Brain pericyte (primary cell): Measurements from ENCODE around the gene TBR1.

Source experiments
- DNase-seq: peaks from one replicate; pipeline ENCODE4 v3.0.0-alpha.2; 2012; ENCODE audit warnings: low read depth, low spot score

Gene TBR1

GRCh38 chr2:161415987-161416707, at the start of gene TBR1:
Gene TBR1, plus strand, starts transcription at chr2:161416297. Its CDS starts 114 bp downstream, at chr2:161416411.
- DNase-seq = no peak

DNA sequence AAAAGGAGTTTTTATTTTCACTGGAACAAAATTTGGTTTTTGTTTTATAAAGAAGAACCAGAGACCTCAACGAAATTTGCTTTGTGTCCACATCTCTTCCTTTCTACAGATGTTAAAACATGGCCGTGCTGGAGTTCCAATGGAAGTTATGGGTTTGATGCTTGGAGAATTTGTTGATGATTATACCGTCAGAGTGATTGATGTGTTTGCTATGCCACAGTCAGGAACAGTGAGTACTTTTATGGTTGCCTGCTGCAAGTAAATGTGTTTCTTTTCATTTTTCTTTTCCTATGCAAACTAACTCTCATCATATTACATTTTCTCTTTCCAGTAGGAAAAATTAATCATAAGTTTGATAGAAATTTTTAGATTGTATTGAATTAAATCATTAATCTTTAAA, 48.4 kb upstream of the TBR1 start:
- DNase-seq = no peak

- DNase-seq = no peak
Observed at GRCh38 chr2:161369311-161369710, 46.8 kb upstream of the TBR1 start.

GRCh38 chr2:161370981-161371380, 45.1 kb upstream of the TBR1 start:
- no peak for DNase-seq

DNA sequence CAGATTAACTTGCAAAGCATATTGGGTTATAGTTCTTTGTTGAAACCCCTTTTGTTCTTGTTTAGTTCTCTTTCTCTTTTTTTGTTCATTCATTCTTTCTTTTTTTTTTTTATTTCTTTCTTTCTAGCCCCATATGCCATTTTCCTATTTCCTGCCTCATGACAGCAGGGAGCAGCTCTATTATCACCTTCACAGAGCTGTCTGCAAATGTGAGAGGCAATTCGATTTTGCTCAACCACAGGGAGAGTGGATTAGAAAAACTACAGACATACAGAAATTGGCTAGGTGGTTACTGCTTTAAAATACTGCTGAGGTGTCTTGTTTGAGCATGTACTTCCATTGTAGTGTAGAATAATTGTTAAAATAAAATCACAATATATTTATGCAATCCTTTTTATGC, 44.2 kb upstream of the TBR1 start:
- no peak for DNase-seq

GRCh38 chr2:161373942-161374341, 42.2 kb upstream of the TBR1 start:
- no peak for DNase-seq

DNA sequence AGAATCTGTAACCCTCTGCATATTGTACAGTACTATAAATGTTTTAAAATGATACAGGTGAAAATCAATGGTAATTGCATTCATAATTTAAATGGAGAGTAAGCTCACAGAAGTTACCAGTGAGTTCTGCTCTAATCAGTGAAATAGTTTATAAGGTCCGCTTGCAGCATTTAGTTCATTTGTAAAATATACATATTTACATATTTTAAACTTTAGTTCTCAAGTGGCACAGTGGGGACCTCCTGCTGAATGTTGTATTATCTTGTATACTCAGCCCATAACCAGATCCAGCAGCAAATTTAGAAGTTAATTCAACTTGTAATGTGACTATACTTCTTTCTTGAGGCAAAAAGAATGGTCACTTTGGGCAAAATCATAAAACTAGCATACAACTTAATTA, 41.7 kb upstream of the TBR1 start:
- DNase-seq = no peak

- DNase-seq = no peak
Observed at GRCh38 chr2:161379740-161380139, 36.4 kb upstream of the TBR1 start.

- no peak for DNase-seq
Observed at GRCh38 chr2:161381546-161381945, 34.6 kb upstream of the TBR1 start.

GRCh38 chr2:161382747-161383146, 33.4 kb upstream of the TBR1 start:
- DNase-seq = no peak

DNA sequence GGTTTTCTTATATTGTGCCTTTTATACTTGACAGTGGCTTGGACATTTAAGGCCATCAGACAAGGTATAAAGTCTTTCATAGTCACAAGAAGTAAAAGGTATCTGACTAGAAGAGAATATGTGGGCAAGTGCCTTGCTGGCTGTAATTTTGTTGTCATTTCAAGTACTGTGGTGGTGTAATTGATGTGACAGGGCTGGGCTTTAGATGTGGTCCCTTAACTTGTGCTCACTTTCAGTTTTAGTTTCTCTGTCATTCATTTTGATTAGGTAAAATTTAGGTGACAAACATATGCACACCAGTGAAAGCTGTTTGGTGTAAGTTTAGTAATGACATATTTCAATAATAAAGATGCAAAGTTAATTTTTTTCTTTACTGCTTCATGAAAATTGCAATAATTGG, 31.2 kb upstream of the TBR1 start:
- DNase-seq = no peak

DNA sequence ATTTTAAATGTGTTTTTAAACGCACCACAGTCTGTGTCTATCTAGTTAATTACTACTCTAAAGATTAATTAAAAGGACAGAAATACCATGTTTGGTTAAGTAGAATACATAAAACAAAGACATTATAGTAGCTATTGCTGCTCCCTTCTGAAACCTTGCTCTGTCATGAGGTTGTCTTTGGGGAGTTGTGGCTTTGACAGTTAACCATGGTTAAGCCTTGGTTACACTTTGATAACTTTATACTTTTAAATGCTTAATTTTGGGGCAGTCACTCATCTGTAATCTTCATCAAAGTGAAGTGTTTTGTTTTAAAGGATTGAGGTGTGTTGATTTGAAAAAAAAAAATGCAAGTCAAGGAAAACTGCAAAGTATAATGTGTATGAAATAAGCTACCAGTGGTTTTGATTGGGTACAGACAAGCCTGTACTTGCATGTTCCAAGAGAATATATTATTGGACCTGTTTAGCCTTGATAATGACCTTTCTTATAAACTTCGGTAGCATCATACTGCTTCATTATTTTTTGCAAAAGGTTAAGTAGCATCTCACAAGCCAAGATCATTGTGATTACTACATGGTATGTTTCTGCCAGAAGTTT, 29.8 kb upstream of the TBR1 start:
- no peak for DNase-seq

GRCh38 chr2:161388146-161388779, 27.8 kb upstream of the TBR1 start:
- no peak for DNase-seq

DNA sequence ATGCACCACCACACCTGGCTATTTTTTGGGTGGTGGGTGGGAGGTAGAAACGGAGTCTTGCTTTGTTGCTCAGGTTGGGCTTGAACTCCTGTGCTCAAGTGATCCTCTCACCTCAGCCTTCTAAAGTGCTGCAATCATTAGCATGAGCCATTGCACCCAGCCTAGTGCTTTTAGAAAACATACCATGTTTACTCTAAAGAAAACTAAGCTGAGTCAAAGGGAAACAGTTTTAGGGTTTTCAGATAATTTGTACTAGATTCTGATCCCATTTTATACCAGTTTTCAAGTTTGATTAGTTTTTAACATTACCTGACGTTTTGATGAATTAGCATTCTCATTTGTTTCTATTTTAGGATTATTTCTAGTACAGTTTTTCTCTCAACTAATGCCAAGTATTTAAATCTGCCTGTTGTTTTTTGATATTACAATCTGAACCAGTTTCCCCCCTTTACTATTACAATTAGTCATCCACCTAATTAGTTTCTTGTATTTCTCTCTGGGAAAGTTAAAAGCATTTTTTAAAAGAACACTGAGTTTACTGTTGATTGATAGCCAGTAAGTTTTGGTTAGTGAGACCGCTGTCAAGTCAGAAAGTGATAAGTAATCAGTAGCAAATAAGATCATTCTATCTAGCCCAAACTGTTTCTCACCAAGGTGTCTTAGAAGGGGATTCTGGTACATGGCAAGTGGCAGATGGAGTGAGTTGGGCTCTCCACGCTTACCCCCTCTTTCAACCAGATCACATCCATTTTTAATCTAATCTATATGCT, 24.2 kb upstream of the TBR1 start:
- DNase-seq = no peak

DNA sequence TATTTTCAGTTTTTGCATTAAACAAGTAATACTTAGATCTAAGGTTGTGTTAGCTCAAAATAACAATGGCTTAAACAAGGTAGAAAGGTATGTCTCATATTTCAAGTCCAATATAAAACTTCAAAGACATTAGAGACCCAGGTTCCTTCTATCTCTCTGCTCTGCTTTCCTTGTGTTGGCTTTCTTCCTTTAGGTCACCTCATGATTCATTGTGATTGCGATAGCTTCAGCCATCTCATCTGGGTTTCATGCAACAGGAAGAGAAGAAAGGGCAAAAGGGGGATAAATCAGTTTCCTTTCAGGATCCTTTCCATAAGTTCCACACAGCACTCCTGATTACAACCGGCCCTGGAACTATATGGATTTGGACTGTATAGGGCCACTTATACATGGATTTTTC, 16.0 kb upstream of the TBR1 start:
- no peak for DNase-seq

GRCh38 chr2:161402297-161402696, 13.8 kb upstream of the TBR1 start:
- DNase-seq = no peak

- DNase-seq = no peak
Observed at GRCh38 chr2:161406316-161406715, 9.8 kb upstream of the TBR1 start.

DNA sequence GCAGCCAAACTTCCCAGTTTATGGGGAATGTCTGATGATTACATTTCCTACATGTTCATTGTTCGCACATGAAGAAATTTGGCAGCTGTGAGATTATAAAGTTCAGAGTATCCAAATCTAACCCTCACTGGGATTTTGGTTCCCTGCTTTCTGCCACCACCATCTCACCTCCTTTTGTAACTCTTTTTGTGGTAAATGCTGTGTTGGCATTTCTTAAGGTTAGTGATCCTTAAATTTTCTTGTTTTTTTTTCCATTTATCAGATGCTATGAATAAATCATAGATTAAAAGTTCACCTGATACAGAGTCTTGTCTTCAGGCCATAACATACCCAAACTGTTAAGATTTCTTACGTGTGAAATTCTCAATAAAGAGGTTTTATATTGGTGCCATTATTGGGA, 8.5 kb upstream of the TBR1 start:
- no peak for DNase-seq

DNA sequence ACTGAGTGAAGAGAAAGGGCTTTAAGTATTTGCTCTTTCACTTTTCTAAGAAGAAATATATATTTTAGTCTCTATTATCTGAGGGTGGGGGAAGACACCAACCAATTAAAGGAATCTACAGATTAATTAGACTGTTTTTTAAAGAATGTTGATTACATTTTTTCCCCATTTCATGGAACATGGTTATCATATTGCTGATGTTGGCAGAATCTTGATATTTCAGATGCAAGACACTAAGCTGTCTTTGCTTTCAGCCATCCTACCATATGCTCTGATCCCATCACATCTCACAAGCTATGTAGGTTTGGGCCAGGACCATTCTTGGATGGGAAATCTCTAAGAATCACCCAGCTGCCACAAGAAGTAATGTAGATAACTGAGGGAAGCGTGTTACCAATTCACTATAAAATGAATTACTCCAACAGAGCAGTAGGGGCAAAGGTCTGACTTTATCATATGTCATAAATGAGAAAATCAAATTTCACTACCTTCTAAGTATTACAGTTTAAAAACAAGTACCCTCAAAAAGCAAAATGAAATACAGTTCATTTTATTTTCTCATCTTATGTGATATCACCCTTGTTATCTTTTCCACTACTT, 6.7 kb upstream of the TBR1 start:
- no peak for DNase-seq

DNA sequence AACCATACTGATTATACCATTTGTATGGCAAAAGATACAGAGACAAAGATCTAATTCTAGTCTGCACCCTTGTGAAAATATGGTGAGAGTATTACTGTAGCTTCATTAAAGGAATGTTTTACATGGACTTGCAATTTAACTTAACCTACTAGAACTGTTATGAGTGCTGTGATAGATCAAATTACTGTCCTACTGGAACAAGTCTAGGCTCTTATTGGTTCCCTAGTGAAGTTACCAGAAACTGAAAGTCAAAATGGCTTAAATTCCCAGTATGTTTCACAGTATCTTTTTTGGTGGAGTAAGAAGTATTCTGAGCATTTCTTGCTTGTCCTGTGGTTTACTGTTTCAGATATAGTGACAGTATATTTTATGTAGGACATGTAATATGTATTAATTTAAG, 3.8 kb upstream of the TBR1 start:
- no peak for DNase-seq

- no peak for DNase-seq
Observed at GRCh38 chr2:161414042-161415033, 1.8 kb upstream of the TBR1 start.
